Raji (cell line): ENCODE results near the gene KLHL5.

Source experiments
- POLR2A ChIP-seq: IDR thresholded peaks from 2 replicates; pipeline ENCODE4 v1.6.1; 2011; ENCODE audit warnings: low read depth, low read length, control low read depth; ENCODE audit not compliant: insufficient read depth

Gene KLHL5

DNA sequence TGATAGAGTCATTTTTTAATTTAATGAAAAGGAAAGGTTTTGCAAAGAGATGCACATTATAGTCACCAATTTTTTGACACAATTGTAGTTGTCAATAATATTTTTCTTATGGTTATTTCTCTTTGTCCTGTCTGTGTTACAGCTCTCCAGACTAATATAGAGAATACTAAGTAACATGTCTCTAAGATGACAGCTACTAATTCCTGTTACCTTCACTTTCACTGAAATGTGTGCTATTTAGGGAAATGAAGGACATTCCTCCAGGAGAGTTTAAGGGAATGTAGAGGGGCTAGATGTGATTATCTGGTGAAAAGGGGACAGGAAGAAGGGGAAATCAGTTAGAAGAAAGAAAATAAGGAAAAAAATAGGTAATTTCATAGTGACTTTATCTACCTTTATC, 1.4 kb downstream of the KLHL5 start:
- no peak for TF ChIP-seq POLR2A

DNA sequence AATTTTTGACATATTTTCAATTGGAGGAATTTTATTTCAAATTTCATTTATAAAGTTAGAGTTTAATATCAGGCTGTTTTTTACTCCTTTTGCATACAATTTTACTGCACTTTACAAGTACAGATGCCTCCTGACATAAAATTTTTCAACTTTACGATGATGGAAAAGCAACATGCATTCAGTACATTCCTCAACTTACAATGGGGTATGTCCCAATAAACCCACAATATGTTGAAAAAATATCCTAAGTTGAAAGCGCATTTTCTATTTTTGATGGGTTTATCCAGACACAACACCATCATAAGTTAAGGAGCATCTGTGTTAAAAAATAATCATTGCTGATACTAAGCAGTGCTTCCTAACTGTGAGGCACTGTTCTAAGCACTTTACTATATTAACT, 4.3 kb downstream of the KLHL5 start:
- no peak for TF ChIP-seq POLR2A

DNA sequence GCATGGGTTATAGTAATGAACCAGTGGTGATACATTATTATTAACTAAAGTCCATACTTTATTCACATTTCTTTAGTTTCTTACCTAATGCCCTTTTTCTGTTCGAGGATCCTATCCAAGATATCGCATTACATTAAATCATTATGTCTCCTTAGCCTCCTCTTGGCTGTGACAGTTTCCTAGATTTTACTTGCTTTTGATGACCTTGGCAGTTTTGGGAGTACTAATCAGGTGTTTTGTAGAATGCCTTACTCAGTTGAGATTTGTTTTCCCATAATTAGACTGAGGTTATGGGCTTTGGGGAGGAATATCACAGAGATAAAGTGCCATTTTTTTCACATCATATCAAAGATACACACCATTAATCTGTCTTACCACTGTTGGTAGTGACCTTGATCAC, 5.0 kb downstream of the KLHL5 start:
- no peak for TF ChIP-seq POLR2A

DNA sequence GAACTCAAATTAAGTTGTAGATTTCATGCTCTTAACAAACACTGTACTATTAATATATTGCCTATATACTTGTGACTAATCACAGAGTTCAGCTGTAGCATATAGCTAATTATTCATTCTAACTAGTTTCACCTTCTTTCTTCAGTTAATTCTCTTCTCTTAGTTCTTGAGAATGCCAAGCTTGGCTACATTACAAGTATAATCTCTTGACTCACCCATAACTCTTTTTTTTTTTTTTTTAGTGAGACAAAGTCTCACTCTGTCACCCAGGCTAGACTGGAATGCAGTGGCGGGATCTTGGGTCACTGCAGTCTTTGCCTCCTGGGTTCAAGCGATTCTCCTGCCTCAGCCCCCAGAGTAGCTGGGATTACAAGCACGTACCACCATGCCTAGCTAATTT, 5.4 kb downstream of the KLHL5 start:
- TF ChIP-seq POLR2A = no peak

DNA sequence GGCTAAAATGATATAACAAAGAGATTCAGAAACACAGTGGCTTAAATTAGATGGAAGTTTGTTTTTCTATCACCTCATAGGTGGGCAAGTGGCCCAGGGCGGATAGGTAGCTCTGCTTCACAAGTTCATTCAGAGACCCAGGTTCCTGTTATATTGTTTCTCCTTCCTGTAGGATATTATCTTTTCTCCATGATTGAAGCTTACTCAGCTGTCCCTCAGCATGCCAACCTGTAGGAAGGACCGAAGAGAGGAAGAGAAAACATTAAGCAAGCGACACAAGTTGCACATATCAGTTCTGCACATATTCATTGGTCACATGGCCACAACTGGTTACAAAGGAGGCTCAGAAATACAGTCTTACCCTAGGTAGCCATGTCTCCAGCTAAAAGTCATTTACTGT, 6.9 kb downstream of the KLHL5 start:
- TF ChIP-seq POLR2A = no peak

DNA sequence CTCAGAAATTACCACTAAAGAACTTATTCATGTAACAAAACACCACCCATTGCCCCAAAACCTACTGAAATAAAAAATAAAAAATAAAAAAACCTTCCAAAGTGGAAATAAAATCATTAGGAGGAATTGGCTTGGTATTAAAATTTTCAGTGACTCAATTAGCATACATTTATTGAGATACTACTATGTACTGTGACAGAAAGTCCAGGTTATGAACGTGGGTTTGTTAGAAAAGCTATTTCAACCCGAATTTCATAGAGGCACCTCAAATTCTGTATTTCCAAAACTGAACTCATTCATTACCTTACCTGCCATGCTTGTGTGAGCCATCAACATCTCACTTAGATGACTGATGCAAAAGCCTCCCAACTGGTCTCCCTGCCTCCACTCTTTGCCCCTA, 16.8 kb downstream of the KLHL5 start:
- TF ChIP-seq POLR2A = no peak

DNA sequence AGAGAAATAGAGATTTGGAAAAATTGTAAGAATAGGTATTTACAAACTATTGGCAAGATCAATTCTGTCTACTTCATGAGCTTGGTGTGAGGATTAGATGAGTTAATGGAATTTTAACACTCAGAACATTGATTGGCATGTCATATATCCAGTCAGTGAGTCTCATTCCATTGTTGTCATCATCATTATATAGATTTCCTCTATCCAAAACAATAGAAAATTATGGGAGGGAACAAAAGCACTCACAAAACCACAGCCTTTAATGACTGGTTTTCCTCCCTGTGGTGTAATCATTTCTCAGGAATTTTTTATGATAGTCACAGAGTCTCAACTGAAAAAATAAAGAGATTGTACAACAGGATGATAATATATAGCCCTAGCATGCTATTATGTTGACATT, 21.1 kb downstream of the KLHL5 start:
- no peak for TF ChIP-seq POLR2A

DNA sequence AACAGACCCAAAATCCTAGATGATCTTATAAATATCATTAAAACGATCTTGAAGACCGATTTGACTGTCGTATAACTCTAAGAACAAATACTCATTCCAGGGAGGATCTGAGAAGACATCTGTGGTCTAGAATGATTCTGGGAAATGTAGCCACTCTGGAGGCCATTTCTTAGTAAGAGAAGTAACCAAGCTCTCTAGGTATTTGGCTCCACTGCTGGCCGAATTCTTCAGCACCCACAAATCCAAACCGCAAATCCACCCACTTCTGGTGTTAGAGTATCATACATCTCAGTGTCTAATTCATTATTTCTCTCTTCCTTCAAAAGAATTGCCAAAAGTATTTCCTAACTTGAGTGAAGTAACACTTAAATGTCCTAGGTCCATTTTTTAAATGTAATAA, 23.9 kb downstream of the KLHL5 start:
- TF ChIP-seq POLR2A = no peak

DNA sequence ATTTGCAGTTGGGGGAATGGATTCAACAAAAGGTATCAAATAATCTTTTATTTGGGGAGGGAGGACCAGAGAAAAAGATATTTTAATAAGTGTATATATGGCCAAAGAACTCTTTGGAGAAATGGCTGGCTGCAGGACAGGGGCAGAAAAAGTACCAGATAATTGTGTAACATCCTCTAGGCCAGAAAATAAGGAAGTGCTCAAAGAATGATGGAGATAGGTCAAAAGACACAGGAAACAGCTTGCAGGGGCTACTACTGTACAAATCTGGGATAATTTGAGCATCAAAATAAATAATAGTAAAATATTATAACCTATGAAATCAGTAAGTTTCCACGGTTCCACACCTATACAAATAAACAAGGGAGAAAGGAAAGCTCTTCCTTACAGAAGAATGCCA, 34.8 kb downstream of the KLHL5 start:
- no peak for TF ChIP-seq POLR2A

DNA sequence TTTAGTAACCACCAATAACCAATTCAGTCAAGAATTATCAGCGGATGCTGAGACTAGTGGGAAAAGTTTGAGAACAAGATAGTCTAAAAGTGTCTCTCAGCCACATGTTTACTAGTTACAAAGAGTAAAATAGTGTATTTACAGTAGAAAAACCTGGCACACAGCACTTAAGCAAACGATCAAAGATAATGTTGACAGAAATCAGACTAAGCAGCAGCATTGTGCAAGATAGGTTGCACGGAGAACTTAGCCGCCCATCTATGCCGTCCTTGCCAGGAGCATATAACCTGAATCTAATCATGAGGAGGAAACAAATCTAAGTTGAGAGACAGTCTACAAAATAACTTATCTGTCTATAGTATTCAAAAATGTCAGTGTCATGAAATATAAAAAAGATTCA, 35.3 kb downstream of the KLHL5 start:
- TF ChIP-seq POLR2A = no peak

DNA sequence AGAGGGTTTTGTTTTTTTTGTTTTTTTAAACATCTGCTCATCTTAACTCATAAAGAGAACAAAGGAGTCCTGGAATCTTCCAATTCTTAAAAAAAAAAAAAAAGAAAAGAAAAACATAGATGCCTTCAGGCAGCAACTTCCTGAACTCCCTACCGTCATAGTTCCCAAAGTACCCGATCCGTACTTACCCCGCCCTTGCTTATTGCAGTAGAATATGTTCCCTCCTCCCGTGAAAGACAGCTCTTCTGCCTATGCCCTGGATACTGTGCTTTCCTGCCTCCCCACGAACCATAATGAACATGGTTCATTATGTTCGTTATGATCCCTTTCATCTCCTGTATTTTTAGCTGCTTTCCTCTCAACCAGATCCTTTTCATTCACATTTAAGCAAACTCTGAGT, 40.3 kb downstream of the KLHL5 start:
- TF ChIP-seq POLR2A = no peak

DNA sequence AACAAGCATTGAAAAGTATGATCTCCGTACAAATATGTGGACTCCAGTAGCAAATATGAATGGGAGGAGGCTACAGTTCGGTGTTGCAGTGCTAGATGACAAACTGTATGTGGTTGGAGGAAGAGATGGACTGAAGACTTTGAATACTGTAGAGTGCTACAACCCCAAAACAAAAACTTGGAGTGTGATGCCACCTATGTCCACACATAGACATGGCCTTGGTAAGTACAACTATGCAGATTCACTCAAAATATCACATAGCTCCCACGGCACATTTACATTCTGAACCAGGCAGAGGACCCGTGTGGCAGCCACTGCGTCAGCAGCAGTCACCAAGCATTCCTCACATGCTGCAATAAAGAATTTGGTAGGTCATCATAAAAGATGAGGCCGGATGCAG, 41.3 kb downstream of the KLHL5 start:
- TF ChIP-seq POLR2A = no peak

DNA sequence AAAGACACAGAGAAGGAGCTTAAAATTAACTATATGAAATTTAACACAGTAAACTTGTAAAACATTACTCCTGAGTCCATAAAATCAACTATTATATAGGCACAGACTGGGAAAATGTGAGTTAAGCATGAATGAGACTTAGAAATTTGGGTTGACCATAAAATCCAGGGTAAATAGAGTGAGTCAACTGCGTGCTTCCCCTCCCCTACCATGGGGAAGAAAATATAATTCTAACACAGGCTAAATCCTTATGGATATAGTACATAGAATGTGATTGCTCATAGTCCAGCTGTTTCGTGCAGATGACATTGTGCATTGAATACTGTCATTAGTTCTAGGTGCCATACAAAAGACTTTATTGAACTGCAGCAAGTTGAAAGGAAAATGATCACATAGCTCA, 42.2 kb downstream of the KLHL5 start:
- TF ChIP-seq POLR2A = no peak

DNA sequence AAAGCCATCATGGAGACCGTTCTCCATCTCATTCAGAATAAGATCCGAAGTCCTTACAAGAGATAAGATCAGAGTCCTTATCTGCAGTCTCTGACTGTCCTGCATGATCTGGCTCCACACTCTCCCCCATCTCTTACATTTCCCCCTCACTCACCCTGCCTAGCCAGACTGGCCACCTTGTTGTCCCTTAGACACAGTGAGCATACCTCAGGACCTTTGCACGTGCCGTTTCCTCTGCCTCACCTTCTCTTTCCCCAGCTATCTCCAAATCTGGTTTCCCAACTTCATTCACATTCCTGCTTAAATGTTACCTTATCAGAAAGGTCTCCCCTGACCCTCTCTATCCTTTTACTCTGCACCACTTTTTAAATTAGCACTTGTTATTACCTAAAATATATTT, 44.0 kb downstream of the KLHL5 start:
- no peak for TF ChIP-seq POLR2A

DNA sequence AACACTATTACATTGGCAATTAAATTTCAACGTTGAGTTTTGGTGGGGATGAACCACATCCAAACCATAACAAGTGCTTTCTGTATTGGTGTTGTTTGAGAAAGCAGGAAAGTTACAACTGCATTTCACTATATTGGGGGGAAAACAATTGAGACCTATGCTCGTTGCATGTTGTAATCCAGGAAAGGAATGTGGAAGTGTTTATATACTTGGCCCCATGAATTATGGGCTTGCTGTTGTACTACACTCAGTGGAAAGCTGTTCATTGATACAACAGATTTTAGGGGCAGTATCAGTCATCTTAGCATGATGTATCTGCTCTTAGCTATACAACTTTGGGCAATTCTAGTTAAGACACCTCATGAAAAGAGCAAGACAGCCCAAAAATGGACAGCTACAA, 52.4 kb downstream of the KLHL5 start:
- no peak for TF ChIP-seq POLR2A

DNA sequence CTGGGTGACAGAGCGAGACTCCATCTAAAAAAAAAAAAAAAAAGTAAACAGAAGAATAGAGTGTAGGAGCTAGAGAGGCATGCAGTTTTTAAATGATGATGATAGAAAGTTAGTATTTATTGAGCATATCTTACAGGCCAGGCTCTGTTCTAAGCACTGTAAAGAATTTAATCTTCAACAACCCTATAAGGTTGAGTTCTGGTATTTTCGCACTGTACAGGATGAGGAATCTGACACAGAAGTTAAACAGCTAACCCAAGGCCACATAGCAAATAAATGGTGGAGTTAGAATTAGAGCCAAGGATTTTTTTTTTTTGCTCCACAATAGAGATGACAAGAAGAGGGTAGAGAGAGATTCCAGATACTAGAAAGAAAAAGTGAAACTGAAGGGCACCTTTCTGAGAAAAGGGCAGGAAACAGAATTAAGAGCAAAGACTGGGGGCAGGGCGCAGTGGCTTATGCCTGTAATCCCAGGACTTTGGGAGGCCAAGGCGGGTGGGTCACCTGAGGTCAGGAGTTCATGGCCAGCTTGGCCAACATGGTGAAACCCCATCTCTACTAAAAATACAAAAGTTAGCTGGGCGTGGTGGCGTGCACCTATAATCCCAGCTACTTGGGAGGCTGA, 56.1 kb downstream of the KLHL5 start:
- no peak for TF ChIP-seq POLR2A

DNA sequence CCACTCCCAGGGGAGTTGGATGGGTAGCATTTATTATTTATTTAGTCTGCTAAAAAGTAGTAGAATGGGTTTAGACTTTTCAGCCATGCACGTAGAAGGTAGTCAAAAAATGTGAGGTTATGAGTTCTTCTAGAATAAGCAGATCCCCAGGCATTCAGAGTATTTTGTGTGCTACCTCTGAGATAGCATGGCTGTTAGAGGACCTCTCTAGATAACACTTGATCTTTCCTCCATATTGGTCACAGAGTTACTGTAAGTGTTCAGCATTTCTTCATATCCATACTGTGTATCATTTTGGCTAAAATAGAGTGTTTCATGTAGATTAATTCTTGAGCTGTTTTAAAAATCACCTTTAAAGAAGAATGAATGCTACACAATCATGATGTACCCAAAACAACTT, 58.4 kb downstream of the KLHL5 start:
- no peak for TF ChIP-seq POLR2A
